Fibroblast of skin of abdomen (primary cell): ENCODE measurements around the gene USP13.

Experiments used
- DNase-seq: peaks from one replicate; pipeline ENCODE4 v3.0.0-alpha.2; 2013

Gene USP13

GRCh38 chr3:179701176-179701827 is 48.5 kb downstream of the USP13 start:
- DNase-seq, result no peak

GRCh38 chr3:179702271-179702947 is 49.6 kb downstream of the USP13 start:
- no peak for DNase-seq

GRCh38 chr3:179703816-179704215 is 51.0 kb downstream of the USP13 start:
- no peak for DNase-seq

GRCh38 chr3:179706233-179706632 is 53.4 kb downstream of the USP13 start:
- DNase-seq, result no peak

GRCh38 chr3:179710079-179710478 is 57.2 kb downstream of the USP13 start:
- no peak for DNase-seq

- DNase-seq, result peak; percentile 75
Measured at GRCh38 chr3:179713643-179714090, 60.8 kb downstream of the USP13 start.

GRCh38 chr3:179715582-179715981 is 62.7 kb downstream of the USP13 start:
- DNase-seq, result no peak

- peak; percentile 4 for DNase-seq
Measured at GRCh38 chr3:179716226-179716625, 63.4 kb downstream of the USP13 start.

- peak; percentile 92 for DNase-seq
Measured at GRCh38 chr3:179716811-179717210, 64.0 kb downstream of the USP13 start.

- DNase-seq, result no peak
Measured at GRCh38 chr3:179717219-179717618, 64.4 kb downstream of the USP13 start.

- no peak for DNase-seq
Measured at GRCh38 chr3:179719048-179719734, 66.4 kb downstream of the USP13 start.

GRCh38 chr3:179720196-179720595 is 67.4 kb downstream of the USP13 start:
- DNase-seq, result no peak

GRCh38 chr3:179723617-179724016 is 70.8 kb downstream of the USP13 start:
- DNase-seq, result no peak

- no peak for DNase-seq
Measured at GRCh38 chr3:179726075-179726699, 73.3 kb downstream of the USP13 start.

- DNase-seq, result no peak
Measured at GRCh38 chr3:179729086-179729485, 76.2 kb downstream of the USP13 start.

- DNase-seq, result no peak
Measured at GRCh38 chr3:179729981-179730380, 77.1 kb downstream of the USP13 start.

- no peak for DNase-seq
Measured at GRCh38 chr3:179730506-179730905, 77.7 kb downstream of the USP13 start.

GRCh38 chr3:179731544-179731943 is 78.7 kb downstream of the USP13 start:
- no peak for DNase-seq

- DNase-seq, result no peak
Measured at GRCh38 chr3:179732661-179733348, 80.0 kb downstream of the USP13 start.

- no peak for DNase-seq
Measured at GRCh38 chr3:179733797-179734196, 81.0 kb downstream of the USP13 start.

GRCh38 chr3:179734497-179735281 is 81.8 kb downstream of the USP13 start:
- DNase-seq, result no peak

- no peak for DNase-seq
Measured at GRCh38 chr3:179735321-179735720, 82.5 kb downstream of the USP13 start.
